Heart left ventricle (tissue), 16 donors: ENCODE data around the gene SULF2. TPM values are rescaled to one million over a fixed set of nuclear protein-coding genes. Genes with fewer than 3 reads are reported as not detected.

Experiments
- ATAC-seq, 4 donors: fragments of 200-7000 bp; cut with Tn5 transposase; one replicate each; pipeline ENCODE4 v1.9.1; 2020 to 2022; ENCODE audit warnings: moderate library complexity in 4 of 4, mild to moderate bottlenecking in 3 of 4, moderate number of reproducible peaks in 1 of 4
- DNase-seq, 5 donors: peaks; one replicate each; pipeline ENCODE4 v3.0.0-alpha.2; 2020
- H3K27ac ChIP-seq, 12 donors: fragments of 200-600 bp; sonication (generic) in 4 of 12; one replicate each; pipeline versions ENCODE4 v1.5.0 to v1.8.0; 2016 to 2022; ENCODE audit warnings: mild to moderate bottlenecking in 2 of 12
- H3K27me3 ChIP-seq, 9 donors: fragments of 200-600 bp; sonication (generic) in 2 of 9; one replicate each; pipeline versions ENCODE4 v1.5.1 to v1.8.0; 2016 to 2022; ENCODE audit warnings: mild to moderate bottlenecking in 3 of 9
- H3K36me3 ChIP-seq, 9 donors: fragments of 200-600 bp; sonication (generic) in 2 of 9; one replicate each; pipeline versions ENCODE4 v1.5.0 to v1.8.0; 2018 to 2022; ENCODE audit warnings: mild to moderate bottlenecking in 2 of 9
- H3K4me1 ChIP-seq, 12 donors: fragments of 200-600 bp; sonication (generic) in 4 of 12; one replicate each; pipeline versions ENCODE4 v1.5.0 to v1.8.0; 2016 to 2022; ENCODE audit warnings: mild to moderate bottlenecking in 3 of 12
- H3K4me3 ChIP-seq, 12 donors: fragments of 200-600 bp; sonication (generic) in 4 of 12; one replicate each; pipeline versions ENCODE4 v1.5.0 to v1.8.0; 2017 to 2022; ENCODE audit warnings: mild to moderate bottlenecking in 9 of 12, moderate library complexity in 4 of 12
- H3K9me3 ChIP-seq, 12 donors: fragments of 200-600 bp; sonication (generic) in 4 of 12; one replicate each; pipeline versions ENCODE4 v1.5.0 to v1.8.0; 2016 to 2022; ENCODE audit warnings: mild to moderate bottlenecking in 1 of 12
- CTCF ChIP-seq, 12 donors: fragments of 200-600 bp; sonication (generic) in 4 of 12; IDR thresholded peaks; one replicate each; pipeline versions ENCODE4 v1.5.0 to v1.8.0; 2018 to 2022; ENCODE audit warnings: antibody characterized with exemption in 12 of 12, mild to moderate bottlenecking in 5 of 12
- POLR2A ChIP-seq, 2 donors: fragments of 450-650 bp; IDR thresholded peaks; one replicate each; pipeline ENCODE4 v1.6.1; 2017; ENCODE audit warnings: antibody characterized with exemption in 2 of 2, mild to moderate bottlenecking in 2 of 2, moderate library complexity in 2 of 2
- WGBS, 4 donors: extraction: QIAGEN DNeasy Blood & Tissue Kit in 2 of 4; methylation state at CpG; one replicate each; pipeline versions ENCODE4 v1.1.5 to v1.1.7; 2013 to 2018; 5-methylcytosine and 5-hydroxymethylcytosine counted together
- intact Hi-C, 10 donors: fragments of 100-400 bp; cut with DNase I; formaldehyde crosslinking; loops; one replicate each; pipeline versions ENCODE4 v1.11.1 to v1.14.2; 2022
- polyA plus RNA-seq, 2 donors: library from polyadenylated mRNA; stranded (reverse); fragments of 200-250 nt; gene quantifications; one replicate each; pipeline ENCODE4 v1.2.3, GENCODE V29; 2013
- total RNA-seq, 9 donors: library from RNA; depleted of rRNA in 2 of 9; stranded (reverse); fragments of >200 nt in 2 of 9; fragmentation: NEBNext Ultra II Directional in 3 of 9; extraction: Animal tissue kit (Norgen Biotek cat#: 25700) in 3 of 9; gene quantifications; one replicate each; pipeline versions ENCODE4 v1.1.0 to v1.2.4, GENCODE V29; 2016 to 2023
- donor health status: ischemic (EF 13 %, LVEDD 7.1; RV severe dilation, severe dysfunction).
- donor health status: healthy with polysubstance abuse.
- donor health status: DM: no; HTN: yes; CAD: no.
- donor health status: DM: no; HTN: no; CAD: no.
- donor health status: ischemic (EF 25% LVEDD 6.9; RV normal size, moderate dysfunction).
- donor health status: ischemic (EF 25% LVEDD 5.7; RV mildly dilated, moderate dysfunction).
- donor health status: healthy.
- donor health status: DM: yes; HTN: yes; CAD: no.
- donor health status: ischemic (EF 35%, LVEDD 5.7; RV mildly dilated, moderate dysfunction).
- donor health status: nonischemic (EF 11% LVEDD 7.7; RV severe dilation, severe dysfunction).
- donor health status: DM: yes; HTN: yes; CAD: no.
- donor health status: PGD.
- donor health status: ischemic (EF 29% LVEDD 5.4; RV normal size, mild dysfunction).
- donor health status: nonischemic (EF 23%, LVEDD 6.1; RV moderate dilation, normal function).

SULF2 gene
- total and polyA plus RNA-seq, 11 donors = 16.7 to 51.5 (median 28.5) TPM

GRCh38 chr20:47814632-47815415 is 29.5 kb upstream of the SULF2 start:
- ATAC-seq = no peak
- DNase-seq = no peak
- H3K4me1 ChIP-seq = no peaks in the 10 kb centered on the region
- H3K27me3 ChIP-seq = peaks cover 2 to 90% (median 47%) of the 10 kb centered on the region in 9 donors
- H3K36me3 ChIP-seq = no peaks in the 10 kb centered on the region
- TF ChIP-seq CTCF (IDR thresholded peaks at IDR 0.05) (no peak), POLR2A (IDR thresholded peaks at IDR 0.05) (no peak)
- intact Hi-C loops = no loop called here
- 64 to 75% (median 71%) methylated on average over 4 of the region's 4 CpGs for WGBS, 4 donors
- H3K9me3 ChIP-seq = peaks cover 0 to 25% (median 0%) of the 10 kb centered on the region in 12 donors
- no peak overlapping the region for H3K27ac ChIP-seq
- H3K4me3 ChIP-seq = no peak overlapping the region

- no peaks in the 10 kb centered on the region for H3K4me1 ChIP-seq
- 48 to 58% (median 50%) methylated on average over 11 to 18 of the region's 18 CpGs for WGBS, 4 donors
- no peaks in the 10 kb centered on the region for H3K36me3 ChIP-seq
- peaks cover 0 to 25% (median 0%) of the 10 kb centered on the region in 12 donors for H3K9me3 ChIP-seq
- peaks cover 0 to 87% (median 35%) of the 10 kb centered on the region in 9 donors for H3K27me3 ChIP-seq
- DNase-seq (no peak), ATAC-seq (no peak)
- H3K4me3 ChIP-seq = no peak overlapping the region
- no peak overlapping the region for H3K27ac ChIP-seq
- no peak for TF ChIP-seq CTCF (IDR thresholded peaks at IDR 0.05)
- intact Hi-C loops = no loop called here
These were observed 25.6 kb upstream of the SULF2 start for GRCh38 chr20:47810721-47811347.

GRCh38 chr20:47810116-47810677 is 24.9 kb upstream of the SULF2 start:
- Histone ChIP-seq H3K4me3 (no peak overlapping the region), H3K9me3 (peaks cover 0 to 25% (median 0%) of the 10 kb centered on the region in 12 donors), H3K36me3 (no peaks in the 10 kb centered on the region), H3K27ac (no peak overlapping the region), H3K27me3 (peaks cover 0 to 87% (median 37%) of the 10 kb centered on the region in 9 donors), H3K4me1 (no peaks in the 10 kb centered on the region)
- WGBS, 4 donors = 37 to 51% (median 44%) methylated on average over 6 of the region's 6 CpGs
- intact Hi-C loops = no loop called here
- TF ChIP-seq CTCF (IDR thresholded peaks at IDR 0.05) = no peak
- TF ChIP-seq POLR2A (IDR thresholded peaks at IDR 0.05) = no peak
- ATAC-seq (no peak), DNase-seq (no peak)
